ENCODE data around the gene CDC37.

- TF ChIP-seq CTCF (IDR thresholded peaks at IDR 0.05) (no peak), POLR2A (IDR thresholded peaks at IDR 0.05) (no peak)
Measured at GRCh38 chr19:10398819-10399218, 4.5 kb downstream of the CDC37 start.

Measured in adrenal gland (tissue), 5 donors.